ENCODE results near the gene LOXHD1. TPM values are rescaled to one million over a fixed set of nuclear protein-coding genes. Genes with fewer than 3 reads are reported as not detected.

The LOXHD1 gene
- total RNA-seq, 1 donor from 2014 or later, result 0.29 TPM

DNA sequence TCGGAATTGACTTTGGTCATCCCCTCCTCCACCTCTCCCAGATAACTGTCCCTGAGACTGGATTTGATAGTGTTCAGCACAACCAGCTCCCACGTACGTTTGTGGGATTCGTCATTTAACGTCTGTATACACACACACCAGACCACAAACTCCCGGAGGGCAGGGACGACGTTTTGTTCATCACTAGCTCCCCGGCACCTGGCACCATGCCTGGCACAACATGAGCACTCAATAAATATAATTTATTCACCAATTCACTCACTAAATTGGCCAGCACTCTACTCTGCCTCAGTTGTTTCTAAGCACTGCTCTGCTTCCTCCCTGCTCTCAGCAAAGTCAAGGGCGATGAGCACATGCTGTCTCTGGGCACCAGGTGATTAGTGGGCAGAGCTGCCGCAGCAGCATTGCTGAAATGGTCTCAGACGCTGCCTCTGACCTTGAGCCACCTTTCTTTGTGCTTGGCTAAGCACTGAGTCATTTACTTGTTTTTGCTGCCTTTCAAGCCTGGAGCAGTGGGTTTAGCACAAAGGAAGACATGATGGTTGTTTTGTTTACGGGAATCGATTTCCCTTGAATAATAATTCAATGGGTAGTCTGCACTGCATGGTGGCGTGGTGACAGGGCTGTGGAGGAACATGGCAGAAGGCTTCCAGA lies 19.3 kb upstream of the LOXHD1 start:
- DNase-seq (ENCODE audit: low spot score), result no peak

- no peak for DNase-seq (ENCODE audit: low spot score)
Measured at GRCh38 chr18:46675112-46675511, 18.1 kb upstream of the LOXHD1 start.

GRCh38 chr18:46672062-46672970 lies 15.3 kb upstream of the LOXHD1 start:
- no peak for DNase-seq (ENCODE audit: low spot score)

DNA sequence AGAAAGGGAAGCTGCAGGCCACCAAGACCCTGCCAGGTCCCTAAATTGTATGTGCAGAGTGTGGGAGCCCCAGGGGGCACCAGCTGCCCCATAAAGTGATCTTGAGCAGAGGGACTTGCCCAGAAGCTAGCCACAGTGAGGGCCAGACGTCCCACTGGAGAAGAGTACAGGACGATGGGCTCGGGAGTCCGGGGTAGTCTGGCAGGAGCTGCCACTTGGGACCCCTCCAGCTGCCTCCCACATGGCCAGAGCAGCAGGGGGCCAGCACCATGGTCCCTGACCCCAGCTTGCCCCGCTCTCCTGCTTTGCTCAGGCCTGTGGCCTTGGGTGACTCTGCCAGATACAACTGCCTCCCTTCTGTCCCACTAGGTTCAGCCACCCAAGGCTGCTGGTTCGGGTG lies 11.7 kb upstream of the LOXHD1 start:
- no peak for DNase-seq (ENCODE audit: low spot score)

- no peak for DNase-seq (ENCODE audit: low spot score)
Measured at GRCh38 chr18:46668135-46668534, 11.1 kb upstream of the LOXHD1 start.

DNA sequence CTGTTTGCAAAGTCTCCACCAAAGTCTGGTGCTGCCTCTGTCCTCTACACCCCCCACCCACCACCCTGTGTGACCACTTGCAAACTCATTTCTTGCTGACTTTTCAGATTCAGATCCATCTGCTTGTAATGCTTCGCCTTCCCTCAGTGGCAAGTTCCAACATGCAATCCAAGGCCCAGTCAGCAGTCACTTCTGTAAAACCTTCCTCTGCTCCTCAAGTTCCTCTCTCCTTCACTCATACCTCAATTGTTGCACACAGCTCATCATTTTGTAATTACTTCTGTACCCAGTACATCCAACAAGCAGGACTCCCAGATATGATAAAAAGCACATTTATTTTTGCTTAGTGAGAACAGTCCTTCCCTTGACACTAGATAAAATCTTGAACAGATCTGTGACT lies 6.5 kb upstream of the LOXHD1 start:
- no peak for DNase-seq (ENCODE audit: low spot score)

GRCh38 chr18:46660957-46661749 lies 4.1 kb upstream of the LOXHD1 start:
- no peak for DNase-seq (ENCODE audit: low spot score)

DNA sequence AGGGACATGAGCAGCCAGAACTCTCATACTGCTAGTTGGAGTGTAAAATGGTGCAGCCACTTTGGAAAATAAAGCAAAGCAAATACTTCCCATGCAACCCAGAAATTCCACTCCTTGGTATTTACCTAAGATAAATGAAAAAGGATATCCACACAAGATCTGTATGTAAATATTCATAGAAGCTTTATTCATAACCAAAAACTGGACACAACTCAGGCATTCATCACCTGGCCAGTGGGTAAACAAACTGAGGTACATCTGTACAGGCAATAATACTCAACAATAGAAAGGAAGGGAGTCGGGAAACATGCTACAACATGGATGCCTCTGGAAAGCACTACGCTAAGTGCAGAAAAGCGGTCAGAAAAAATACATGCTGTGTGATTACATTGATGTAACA lies 2.5 kb upstream of the LOXHD1 start:
- no peak for DNase-seq (ENCODE audit: low spot score)

- no peak for DNase-seq (ENCODE audit: low spot score)
Measured at GRCh38 chr18:46656326-46657114, 500 bp downstream of the LOXHD1 start.

GRCh38 chr18:46652372-46652771 lies 4.6 kb downstream of the LOXHD1 start:
- DNase-seq (ENCODE audit: low spot score), result no peak

DNA sequence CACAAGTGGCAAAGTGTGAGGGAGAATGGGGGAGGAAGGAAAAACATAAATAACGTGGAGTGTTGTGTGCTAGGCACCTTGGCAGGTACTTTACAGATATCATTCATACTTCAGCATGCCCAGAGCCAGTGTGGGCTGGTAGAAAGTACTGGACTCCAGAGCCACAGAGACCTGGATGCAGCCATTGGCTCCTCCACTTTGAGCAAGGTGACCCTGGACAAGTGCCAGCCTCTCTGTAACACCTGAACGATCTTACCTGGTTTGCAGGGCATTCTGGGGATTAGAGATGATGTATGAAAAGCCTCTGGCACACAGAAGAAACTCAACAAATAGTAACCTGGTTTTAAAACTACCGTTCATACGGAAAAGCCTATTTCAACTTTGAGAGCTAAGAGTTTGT lies 6.3 kb downstream of the LOXHD1 start:
- no peak for DNase-seq (ENCODE audit: low spot score)

DNA sequence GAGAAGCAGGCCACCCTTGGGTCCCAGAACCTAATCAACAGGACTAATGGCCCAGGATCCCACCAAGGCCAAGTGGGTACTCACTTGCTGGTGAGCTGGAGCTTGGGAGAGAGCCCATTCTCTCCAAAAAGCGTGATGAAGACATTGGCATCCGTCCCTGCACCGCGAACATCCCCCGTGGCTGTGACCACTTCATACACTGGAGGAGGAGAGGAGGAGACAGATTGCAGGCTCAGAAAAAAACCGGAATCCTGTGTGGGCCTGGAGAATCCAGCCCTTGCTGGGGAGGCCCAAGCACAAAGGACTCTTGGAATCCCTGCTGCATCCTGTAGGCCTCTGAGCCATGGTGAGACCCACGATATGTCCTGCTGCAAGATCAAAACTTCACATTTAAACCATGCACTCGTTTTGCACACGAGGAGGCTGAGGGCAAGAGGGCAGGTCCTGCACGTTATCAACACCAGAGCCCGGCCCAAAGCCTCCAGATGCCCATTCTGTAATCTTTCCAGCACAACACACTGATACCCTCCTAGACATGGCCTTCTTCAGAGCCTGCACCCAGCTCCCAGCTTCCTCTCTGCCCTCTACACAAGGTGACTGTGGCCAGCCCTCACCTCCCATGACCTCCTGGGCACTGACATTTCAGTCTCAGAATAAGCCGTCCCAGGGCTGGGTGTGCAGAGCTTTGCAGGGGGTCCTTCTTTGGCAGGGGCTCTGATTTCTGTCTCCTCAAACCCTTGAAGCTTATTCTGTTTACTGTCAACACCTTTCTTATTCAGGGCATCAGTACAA lies 7.8 kb downstream of the LOXHD1 start:
- DNase-seq (ENCODE audit: low spot score), result no peak

DNA sequence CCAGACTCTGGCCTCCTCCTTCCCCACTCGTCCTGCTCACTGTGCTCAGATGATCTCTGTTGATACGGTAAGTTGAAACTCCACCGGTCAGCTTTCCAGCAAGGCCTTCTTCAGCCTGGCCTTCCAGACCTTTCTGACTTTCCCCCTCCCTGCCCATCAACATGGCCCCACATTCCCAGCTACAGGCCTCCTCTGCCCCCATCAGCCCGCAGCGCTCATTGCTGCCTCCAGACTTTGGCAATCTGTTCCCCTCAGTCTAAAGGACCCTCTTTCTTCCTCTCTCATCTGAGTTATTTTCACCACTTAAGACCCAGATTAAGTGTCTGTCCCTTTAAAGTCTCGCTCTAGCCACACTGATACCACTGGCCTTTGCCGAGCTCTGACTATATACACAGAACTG lies 10.6 kb downstream of the LOXHD1 start:
- DNase-seq (ENCODE audit: low spot score), result no peak

GRCh38 chr18:46642561-46642960 lies 14.5 kb downstream of the LOXHD1 start:
- DNase-seq (ENCODE audit: low spot score), result no peak

GRCh38 chr18:46641917-46642316 lies 15.1 kb downstream of the LOXHD1 start:
- DNase-seq (ENCODE audit: low spot score), result no peak

DNA sequence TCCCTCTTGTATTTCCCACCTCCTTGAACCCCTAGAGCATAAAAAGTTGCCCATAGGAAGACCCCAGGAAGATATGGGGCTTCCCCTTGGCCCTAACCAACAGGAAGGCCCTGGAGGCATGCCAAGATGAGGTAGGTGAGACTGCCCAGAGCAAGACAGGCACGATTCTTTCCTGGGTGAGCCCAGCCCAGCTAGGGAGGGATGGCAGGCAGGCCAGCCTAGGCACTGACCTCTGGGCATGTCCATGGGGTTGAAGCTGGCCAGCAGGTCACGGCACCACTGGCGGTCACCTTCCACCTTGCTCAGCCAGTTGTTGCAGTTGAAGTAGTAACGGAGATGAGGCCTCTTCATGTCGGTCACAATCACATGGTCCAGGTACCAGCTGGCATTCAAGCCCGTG lies 17.6 kb downstream of the LOXHD1 start:
- DNase-seq (ENCODE audit: low spot score), result no peak

DNA sequence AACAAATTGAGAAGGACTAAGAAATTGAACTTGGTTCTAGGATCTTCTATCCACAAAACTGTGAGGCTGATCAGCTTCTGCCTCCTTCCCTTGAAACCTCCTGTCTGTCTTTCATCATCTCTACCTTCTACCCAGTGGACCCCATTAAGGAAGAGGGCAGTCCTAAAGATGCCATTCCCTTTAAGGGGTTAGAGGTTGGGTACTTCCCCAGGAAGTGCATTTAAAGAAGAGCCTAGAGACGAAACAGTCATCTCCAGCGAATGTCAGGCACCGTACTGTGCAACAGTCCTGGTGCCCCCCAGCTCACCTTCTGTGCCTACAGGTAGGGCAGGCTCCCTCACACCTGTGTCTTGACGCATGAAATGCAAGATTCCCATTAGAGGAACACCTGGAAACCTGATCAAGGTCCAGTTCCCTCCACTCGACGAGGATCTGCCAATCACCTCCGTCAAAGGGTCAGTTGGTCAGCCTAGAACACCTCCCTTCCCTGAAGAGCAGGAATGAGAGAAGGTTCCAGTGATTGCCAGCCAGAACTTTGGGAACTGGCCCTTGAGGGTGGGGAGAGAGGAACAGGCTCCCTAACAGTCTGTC lies 20.9 kb downstream of the LOXHD1 start:
- peak; percentile 24 for DNase-seq (ENCODE audit: low spot score)

DNA sequence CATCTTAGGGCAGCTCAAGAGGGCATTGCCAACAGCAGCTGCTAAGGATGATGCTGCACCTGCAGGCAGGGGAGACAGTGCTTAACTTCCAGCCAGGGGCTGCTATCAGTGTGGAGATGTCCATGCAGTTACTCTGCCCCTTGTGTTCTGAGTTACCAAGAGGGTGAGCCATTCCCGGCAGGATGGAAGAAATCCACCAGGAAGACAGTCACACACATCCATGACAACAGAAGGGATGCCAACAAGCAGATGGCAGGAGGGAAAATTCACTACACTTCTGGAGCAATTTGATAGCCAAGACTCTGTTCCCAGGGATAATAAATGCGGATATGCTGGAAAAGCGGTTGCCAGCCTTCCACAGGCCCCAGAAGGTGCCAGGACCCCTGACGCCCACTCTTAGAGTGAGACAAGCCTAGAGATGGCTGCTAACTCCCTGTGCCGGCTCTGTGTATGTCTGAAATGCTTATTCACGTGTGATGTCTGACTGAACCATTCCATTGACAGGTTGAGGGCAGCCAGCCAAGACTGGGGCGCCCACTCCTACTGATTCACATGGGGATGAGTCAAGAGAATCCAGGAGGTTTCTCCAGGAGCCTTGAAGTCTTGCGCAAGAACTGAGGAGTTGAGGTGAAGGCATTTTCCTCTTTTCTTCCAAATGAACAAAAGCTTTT lies 24.5 kb downstream of the LOXHD1 start:
- no peak for DNase-seq (ENCODE audit: low spot score)

GRCh38 chr18:46630991-46631390 lies 26.0 kb downstream of the LOXHD1 start:
- no peak for DNase-seq (ENCODE audit: low spot score)

- DNase-seq (ENCODE audit: low spot score), result no peak
Measured at GRCh38 chr18:46630160-46630559, 26.9 kb downstream of the LOXHD1 start.

Measured in ureter (tissue), 1 donor.